IMR-90 (cell line): ENCODE measurements around the gene SYNE2.

ENCODE experiments used
- BHLHE40 ChIP-seq: fragments of 150-350 bp; IDR thresholded peaks from 2 replicates; pipeline ENCODE4 v1.6.1; 2016; ENCODE audit warnings: mild to moderate bottlenecking, low read depth, low read length
- CEBPB ChIP-seq: IDR thresholded peaks from 2 replicates; pipeline ENCODE4 v1.6.1; 2012; ENCODE audit warnings: low read depth, low read length, improper control_type of control experiment
- CHD1 ChIP-seq: IDR thresholded peaks from 2 replicates; pipeline ENCODE4 v1.6.1; 2012; ENCODE audit warnings: low read depth, low read length, improper control_type of control experiment
- MAFK ChIP-seq: IDR thresholded peaks from 2 replicates; pipeline ENCODE4 v1.6.1; 2012; ENCODE audit warnings: low read depth, low read length, improper control_type of control experiment
- POLR2A ChIP-seq: IDR thresholded peaks from 2 replicates; pipeline ENCODE4 v1.6.1; 2012; ENCODE audit warnings: mild to moderate bottlenecking, low read depth, low read length
- RAD21 ChIP-seq: IDR thresholded peaks from 2 replicates; pipeline ENCODE4 v1.6.1; 2012; ENCODE audit warnings: low read length, improper control_type of control experiment
- SMC3 ChIP-seq: fragments of 150-350 bp; IDR thresholded peaks from 2 replicates; pipeline ENCODE4 v1.6.1; 2016; ENCODE audit warnings: low read depth, mild to moderate bottlenecking, antibody characterized with exemption, low read length, moderate library complexity
- TF ChIP-seq, protein P1 (sequence below): conservative IDR thresholded peaks from 2 replicates; pipeline ENCODE4 v1.5.1; 2012; ENCODE audit warnings: mild to moderate bottlenecking, low read depth, low read length, improper control_type of control experiment

GRCh38 chr14:63875311-63875710 lies 22.5 kb downstream of the SYNE2 start:
- TF ChIP-seq, protein P1, sequence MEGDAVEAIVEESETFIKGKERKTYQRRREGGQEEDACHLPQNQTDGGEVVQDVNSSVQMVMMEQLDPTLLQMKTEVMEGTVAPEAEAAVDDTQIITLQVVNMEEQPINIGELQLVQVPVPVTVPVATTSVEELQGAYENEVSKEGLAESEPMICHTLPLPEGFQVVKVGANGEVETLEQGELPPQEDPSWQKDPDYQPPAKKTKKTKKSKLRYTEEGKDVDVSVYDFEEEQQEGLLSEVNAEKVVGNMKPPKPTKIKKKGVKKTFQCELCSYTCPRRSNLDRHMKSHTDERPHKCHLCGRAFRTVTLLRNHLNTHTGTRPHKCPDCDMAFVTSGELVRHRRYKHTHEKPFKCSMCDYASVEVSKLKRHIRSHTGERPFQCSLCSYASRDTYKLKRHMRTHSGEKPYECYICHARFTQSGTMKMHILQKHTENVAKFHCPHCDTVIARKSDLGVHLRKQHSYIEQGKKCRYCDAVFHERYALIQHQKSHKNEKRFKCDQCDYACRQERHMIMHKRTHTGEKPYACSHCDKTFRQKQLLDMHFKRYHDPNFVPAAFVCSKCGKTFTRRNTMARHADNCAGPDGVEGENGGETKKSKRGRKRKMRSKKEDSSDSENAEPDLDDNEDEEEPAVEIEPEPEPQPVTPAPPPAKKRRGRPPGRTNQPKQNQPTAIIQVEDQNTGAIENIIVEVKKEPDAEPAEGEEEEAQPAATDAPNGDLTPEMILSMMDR = no peak
- TF ChIP-seq RAD21 (0 out of 2 replicates have a peak, but pooled peaks have one; percentile 11), POLR2A (no peak), CHD1 (no peak), BHLHE40 (no peak), CEBPB (no peak), SMC3 (no peak), MAFK (no peak)
